ENCODE measurements around the gene PANK4.

PANK4 gene

DNA sequence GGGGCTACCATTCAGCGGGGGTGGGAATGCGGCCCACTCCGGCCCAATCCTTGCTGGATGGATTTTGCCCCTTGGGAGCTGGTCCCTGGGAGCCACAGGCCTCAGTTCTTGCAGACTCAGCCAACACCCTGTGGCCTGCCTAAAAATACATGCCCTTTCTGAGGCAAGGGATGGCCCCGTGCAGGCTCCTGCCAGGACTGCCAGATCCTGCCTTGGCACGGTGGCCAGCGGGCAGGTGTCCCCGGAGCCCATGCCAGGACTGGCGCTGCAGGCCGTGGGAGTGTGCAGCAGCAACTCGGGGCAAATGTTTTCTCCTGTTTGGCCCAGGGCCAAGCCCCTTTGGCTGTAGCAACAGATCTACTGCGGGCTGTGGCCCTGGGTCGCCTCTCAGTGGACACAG lies 1.6 kb upstream of the PANK4 start:
- DNase-seq = no peak

DNA sequence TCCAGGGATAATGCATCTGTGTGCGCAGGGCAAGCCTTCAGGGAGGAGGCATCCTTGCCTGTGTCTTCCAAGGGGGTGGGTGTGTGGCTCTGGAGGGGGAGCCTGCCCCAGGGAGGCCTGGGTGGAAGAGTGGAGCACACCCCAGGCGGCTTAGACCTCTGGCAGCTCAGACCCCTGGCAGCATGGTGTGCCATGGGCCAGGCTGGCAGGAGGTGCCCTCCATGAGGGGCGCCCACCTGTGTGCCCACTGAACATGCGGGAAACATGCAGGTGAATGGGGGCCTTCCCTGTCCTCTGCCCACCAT lies 1.1 kb upstream of the PANK4 start:
- DNase-seq = no peak

DNA sequence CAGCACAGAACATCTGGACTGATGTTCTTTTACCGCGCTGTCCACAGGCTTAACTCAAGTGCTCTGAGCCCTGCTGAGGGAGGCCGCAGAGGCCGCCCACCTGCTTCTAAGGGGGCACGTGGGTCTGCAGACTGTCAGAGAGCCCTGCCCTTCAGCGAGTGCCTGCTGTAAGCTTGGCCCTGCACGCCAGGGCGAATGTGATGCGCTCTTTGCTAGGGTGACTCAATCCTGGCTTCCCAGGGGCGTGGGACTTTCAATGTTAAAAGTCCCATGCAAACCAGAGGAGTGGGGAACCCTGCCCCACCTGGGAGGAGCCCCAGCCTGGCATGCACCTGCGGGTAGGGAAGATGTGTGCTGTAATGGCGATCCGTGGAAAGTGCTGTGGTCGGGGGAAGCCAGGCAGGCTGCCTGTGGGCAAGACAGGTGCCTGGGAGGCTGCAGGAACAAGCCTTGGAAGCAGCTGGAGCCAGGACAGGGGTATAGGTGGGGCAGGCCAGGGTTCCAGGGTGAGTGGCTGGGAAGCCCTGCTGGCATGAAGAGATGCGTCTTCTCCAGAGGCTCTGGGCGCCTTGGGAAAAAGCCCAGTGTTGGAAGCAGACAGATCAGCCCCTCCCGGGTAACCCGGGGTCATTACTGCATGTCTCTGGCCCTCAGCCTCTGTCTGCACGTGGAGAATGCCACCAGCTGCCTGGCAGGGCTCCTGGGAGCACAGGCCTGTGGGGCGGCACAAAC lies 594 bp upstream of the PANK4 start:
- peak in 1 of 4 experiments; percentile 34 for DNase-seq

DNA sequence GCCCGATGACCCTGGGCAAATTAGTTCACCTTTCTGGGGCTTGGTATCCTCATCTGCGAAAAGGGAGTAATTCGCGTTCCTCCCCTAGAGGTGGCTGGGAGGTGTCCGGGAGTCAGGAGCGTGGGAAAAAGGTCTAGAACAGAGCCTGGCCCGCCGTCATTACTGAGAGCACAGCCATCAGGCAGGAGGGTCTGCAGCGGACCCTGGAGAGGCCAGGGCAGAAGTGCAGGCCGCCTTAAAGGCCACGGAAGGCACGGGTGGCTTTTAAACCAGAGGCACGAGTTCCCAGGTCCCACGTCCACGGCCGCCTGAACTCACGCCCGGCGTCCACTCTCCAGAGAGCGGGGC lies 850 bp downstream of the PANK4 start:
- DNase-seq = no peak

DNA sequence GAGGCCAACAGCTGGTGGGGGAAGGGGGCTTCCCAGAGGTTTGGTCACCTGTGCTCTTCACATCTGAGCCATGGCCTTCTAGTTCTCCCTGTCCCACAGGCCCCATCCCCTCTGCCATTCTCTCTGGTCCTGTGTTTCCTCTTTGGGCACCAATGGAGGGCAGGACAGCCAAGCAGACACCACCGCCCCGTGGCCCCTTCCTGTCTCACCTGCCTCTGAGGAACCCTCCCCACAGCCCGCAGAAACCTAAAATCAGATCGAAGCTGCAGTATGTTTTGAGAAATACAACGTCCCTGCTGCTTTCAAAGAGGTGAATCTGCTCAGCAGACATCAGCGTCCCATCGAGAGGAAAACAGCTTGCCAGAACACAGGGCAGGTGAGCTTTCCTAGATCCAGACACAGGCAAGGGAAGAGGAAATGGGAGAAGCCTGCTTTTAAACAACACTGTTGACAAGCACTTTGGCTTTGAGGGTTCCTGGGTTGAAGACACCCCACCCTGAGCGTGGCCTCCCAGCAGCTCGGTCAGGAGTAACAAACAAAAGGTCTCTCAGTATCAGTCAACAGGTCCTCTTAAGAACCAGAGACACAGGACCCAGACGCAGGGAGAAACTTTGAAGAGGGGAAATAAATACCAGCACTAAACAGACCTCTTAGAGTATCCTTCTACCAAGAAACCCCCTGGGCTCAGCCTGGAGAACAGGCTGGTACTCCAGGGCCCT lies 2.3 kb downstream of the PANK4 start:
- peak in 2 of 4 experiments; percentile 32 to 42 for DNase-seq

DNA sequence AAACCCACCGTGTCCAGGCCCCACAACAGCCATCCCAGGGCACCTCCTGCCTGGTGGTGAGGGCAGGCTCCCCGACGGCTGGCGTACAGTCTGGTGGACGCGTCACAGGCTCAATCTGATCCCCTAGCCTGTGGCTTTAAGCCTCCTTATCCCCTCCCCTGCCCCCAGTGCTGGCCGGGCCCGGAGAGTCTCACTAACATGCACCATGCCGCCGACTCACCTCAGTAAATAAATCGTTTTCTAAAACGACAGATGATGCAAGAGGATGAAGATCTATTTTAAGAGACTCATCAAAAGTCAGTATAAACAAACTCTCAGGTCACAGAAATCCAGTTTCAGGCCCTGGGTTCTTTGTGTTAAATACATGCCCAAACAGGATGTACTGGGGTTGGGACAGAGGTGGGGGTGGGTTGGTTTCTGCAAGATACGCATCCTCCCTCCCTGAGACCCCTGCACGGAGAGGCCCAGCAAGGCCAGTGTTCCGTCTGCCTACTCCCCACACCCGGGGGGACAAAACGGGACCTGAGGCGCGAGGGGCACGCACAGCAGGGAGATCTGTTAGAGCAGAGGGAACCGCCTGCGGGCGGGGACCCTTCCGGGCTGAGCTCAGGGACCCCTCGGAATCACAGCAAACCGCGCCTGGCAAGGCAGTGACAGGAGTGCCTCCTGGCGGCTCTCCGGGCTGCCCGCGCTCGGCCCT lies 3.1 kb downstream of the PANK4 start:
- no peak for DNase-seq

DNA sequence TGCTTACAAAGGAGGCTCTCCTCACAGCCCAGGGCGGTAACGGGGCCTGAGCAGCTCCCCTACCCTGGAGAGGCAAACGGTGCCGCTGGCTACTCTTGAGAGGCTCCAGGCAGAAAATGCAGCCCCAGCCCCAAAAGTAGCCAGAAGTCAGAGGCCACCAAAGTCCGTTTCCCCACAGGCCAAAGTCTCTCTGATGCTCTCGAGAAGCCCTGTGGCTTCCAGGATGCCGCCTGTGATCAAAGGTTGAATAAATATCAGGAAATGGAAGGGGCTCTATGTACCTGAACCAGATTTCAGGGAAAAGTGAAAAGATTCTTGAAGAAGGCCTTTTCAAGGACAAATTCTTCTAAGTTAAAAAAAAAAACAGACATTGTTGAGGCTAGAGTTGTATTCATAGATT lies 4.2 kb downstream of the PANK4 start:
- DNase-seq = no peak

DNA sequence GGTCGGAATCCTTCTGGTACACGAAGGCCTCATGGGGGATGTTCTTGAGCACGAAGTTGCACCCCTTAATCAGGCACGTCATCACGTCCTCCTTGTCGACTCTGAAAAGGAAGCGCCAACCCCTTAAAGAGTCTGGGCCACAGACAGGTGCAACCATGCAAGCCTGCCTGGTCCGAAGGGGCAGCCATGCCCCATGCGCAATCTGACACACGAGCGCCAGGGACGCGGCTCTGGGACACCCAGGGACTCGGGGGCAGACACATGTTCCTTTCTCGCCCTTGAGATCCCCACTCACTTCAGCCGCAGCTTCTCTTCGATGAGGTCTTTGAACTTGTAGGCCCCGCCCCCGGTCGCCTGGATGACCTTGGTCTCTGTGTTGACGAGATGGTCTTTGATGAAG lies 5.6 kb downstream of the PANK4 start:
- DNase-seq = no peak

DNA sequence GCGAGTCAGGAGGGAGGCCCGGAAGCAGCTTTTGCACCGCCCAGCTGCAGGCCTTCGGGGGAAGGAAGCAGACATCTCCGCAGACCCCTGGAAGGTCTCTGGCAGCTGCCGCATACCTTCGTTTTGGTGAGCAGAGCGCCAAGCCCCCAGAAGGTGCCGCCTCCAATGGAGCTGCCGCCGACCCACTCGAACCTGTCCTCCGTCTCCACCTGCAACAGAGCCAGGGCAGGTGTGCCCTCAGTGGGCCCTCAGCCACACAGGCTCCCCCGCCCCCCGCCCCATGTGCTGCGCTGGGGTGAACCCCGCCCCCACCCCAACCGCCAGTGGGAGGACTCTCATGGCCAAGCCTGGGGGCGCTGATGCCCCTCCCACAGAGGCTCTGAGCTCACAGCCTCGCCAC lies 6.2 kb downstream of the PANK4 start:
- DNase-seq = no peak

DNA sequence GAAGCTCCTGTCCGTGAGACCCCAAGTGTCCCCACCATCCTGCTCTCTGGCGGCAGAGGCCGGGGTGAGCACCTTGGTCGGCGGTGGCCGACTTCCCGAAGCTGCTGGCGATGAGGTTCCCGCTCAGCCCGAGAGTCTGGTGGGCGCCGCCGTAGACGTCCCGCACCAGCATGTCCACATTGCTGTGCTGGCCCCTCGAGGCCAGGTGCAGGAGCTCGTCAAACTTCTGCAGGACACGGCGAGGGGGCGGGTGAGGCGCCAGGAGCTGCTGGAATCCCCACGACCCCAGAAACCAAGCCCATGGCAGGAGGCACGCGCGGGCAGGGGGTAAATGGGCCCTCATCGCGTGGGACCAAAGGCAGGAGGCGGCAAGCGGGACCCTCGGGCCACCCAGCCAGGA lies 6.7 kb downstream of the PANK4 start:
- DNase-seq = no peak

DNA sequence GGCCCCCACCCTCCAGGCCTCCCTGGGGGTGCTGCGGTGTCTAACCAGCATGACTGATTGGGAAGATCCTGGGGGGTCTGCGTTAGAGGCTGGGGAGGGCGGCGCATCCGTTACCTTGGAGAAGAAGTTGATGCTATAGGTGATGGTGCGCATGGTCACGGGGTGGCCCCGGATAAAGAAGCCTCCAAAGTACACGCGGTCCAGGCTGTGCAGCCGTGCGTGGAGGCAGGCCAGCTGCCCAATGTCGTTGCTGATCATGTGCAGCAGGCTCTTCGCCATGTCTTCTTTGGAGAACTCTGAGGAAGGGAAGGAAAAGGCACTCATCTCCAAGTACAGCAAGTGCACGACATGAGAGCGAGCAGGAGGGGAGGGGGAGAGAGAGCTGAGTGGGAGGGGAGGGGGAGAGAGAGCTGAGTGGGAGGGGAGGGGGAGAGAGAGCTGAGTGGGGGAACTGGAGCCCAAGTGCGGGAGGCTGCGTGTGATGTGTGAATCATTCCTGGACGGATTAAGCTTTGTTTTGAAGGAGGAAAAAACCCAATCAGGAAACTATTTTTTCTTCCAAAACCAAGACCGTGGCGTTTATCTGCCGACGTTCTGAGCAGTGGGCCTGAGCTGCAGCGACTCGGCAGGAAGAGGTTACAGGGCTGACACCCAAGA lies 7.2 kb downstream of the PANK4 start:
- no peak for DNase-seq

DNA sequence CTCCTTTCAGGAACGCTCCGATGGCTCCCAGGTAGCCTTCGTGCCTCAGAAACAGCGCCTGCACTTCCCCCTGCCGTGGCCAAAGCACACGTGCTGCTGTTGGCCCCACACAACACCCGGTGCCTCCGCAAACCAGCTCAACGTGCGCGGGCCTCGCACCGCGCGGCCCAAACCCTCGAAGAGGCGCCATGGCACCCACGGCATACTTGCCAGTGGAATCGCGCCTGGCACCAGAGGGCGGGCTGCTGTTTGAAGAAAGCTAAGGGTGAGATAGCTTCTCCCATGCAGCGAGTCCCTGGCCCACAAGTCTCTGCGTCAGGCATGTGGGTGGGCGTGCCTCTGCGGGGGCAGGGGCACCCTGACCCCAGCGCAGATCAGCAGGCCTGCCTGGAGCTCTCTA lies 7.9 kb downstream of the PANK4 start:
- DNase-seq = no peak

DNA sequence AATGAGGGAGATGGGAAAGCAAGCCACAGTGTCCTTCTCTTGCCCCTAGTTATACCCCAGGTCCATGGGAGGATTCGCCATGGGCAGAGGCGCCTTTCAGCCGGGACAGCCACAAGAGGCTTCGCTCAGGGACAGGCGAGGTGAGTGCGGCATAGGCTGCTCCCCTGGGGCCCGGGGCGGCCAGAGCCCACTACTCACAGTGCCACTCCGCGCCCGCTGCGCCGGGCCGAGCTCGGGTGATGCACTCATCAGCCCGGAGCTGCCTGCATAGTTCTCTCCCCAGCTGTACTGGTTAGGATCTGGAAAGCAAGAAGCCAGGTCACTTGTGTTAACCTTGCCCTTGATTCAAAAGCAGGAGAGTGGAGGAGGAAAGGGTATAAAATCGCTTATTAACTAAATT lies 8.4 kb downstream of the PANK4 start:
- DNase-seq = no peak

DNA sequence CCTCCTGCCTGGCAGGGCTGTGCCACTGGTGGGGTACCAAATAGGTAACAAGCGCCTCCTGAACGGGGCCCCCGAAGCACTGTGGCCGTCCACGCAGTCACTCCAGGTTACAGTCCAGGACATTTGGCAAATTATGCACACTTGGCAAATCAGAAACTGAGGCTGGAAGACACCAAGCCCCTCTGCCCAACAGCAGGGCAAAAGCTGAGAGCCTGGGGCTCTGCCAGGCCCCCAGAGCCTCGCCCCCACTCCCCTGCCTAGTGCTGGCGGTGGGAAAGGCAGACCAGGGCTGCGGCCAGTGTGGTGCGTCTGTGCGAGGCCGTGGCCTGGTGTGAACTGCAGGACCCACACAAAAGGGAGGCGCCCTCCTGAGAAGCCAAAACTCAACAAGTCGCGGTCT lies 9.4 kb downstream of the PANK4 start:
- DNase-seq = no peak

DNA sequence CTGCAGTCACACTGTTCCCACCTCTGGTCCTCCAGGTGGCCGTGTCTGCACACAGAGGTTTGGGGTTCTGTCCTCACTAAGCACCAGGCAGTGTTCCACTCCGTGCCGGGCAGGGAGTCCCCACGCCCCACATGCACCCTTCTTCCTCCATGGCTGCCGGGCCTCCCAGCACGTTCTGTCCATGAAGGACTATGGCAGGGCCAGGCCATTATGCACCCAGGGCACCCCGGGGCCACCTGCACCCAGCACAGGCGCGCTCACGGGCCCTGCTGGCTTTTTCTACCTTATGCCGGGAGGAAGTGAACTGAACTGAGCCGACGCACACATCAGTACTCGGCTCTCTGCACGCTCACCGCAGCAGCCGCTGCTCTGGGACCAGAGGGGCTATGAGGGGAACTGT lies 10.3 kb downstream of the PANK4 start:
- DNase-seq = no peak

DNA sequence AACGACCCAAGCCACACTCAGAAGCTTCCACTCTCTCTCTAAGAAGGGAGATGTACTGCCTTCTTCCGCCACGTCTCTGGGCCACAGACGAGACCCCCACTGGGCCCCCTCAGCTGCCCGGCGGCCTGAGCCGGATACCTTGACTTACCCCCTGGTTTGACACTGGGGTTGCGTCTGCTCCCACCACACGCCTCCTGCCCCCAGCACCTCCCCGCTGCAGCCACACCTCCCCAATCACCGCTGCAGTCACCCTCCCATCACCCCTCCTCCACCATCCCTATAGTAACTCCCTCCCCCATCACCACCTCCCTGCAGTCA lies 10.7 kb downstream of the PANK4 start:
- no peak for DNase-seq

DNA sequence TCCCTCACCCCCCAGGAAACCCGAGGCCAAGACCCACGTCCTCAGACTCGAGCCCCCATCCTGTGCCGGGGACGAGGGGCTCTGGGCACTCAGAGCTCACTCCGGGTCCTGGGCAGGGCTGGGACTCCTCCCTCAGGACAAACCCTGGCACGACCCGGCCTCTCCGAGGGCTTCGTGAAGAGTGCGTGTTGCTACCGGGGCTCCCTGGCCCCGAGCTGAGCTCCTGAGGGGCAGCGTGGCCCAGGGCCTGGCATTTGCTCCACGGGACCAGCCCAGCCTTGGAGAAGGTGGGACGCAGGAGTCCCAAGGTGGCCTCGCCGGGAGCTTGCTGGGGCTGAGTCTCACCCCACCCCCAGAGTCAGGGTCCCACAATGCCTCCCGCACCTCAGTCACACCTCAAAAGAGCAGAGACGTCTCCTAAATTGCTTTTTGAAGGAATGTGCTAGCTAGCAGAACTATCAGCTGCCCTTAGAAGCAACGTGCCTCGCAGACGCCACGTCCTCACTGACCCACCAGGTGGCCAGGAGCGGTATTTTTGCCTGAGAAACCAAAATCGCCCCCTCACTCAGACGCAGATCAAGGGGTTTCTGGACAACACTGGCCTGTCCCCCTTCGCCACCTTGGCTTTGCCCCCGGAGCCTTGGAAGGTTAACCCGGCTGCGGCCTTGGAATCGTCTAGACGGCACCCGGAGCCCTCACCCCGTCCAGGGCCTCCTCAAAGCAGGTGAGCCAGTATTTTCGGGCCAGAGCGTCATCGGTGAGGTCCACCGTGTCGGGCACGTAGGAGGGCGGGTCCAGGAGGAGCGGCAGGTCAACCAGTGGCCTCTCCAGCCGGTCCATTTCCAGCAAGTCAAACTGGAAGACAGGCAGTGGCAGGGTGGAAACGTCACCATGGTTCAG lies 11.3 kb downstream of the PANK4 start:
- no peak for DNase-seq

DNA sequence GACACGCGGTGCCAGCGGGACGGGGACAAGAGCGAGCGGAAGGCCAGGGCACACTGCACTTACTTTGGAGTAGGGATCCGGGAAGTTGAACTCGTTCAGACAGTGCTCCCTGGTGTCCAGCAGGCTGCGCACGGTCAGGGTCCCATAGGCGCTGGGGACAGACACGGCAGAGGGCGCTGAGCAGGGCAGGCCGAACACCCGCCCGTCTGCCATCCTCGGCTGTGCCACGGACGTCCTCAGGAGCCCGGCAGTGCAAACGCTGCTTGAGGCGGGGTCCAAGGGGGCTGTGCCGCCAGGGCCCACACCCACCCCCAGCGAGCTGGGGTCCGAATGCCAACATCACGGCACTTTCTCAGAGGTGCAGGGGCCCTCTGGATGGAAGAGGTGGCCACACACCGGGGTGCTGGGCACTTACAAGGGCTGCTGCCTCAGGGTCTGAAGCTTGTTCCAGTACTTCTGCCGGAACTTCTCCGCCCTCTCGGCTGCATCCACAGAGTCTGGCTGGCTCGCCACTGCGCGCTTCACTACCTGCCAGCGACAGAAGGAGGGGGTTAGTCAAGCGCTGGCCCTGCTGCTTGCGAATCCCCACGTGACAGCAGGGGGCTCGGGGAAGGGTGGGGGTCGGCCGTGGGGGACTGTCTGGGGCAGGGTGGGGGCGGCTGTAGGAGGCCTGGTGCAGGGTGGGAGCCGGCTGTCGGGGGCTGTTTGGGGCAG lies 12.3 kb downstream of the PANK4 start:
- DNase-seq = no peak

DNA sequence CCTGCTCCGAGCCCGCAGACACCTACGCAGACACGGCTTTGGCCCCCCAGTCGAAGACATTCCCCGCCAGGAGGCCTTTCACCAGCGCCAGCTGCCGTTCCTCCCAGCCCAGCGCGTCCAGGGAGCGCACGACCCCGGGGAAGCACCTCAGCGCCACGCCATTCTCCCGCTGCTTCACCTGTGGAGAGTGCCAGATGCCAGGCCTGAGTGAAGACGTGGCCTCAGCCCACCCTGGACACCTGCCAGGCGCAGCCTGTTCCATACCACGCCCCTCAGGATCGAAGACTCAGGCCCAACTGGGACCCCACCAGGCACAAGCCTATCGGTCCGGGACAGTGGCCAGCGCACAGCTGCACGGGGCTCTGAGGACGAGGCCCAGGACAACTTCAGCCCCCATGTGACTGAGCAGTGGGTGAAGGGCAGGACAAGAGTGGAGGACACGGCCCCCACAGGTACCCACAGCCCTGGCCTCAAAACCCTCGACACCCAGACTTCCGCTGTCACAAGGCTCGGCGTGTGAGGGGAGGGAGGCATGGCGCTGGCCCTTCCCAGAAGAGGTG lies 13.5 kb downstream of the PANK4 start:
- no peak for DNase-seq

DNA sequence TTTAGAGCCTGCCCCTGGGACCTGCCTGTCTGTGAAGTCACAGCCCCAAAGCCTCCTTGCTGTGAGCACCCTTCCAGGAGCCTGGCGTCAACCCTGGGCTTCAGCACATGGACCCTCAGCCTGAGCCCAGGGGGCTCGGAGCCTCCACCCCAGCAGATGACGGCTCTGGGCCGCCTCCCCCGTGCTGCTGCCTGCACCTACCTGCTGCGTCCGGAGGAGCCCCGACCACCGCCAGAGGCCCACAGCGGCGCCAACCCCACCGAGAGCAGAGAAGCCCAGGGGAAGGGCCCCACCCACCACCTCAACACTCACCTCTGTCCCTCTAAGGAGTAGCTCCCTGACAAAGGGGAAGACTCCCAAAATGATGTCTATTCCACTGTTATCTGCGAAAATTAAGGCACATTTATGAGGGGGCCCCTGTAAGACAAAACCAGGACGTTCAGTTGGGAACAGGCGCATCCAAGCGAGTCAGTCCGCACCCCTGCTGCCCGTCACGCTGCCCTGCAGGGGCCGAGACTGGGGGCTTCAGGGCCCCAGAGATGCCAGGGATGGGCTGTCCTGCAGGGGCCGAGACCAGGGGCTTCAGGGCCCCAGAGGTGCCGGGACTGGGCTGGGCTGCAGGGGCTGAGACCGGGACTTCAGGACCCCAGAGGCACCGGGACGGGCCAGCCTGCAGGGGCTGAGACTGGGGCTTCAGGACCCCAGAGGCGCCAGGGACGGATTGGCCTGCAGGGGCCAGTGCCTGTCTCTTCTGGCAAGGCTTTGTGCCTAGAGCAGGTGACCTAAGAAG lies 15.8 kb downstream of the PANK4 start:
- no peak for DNase-seq

DNA sequence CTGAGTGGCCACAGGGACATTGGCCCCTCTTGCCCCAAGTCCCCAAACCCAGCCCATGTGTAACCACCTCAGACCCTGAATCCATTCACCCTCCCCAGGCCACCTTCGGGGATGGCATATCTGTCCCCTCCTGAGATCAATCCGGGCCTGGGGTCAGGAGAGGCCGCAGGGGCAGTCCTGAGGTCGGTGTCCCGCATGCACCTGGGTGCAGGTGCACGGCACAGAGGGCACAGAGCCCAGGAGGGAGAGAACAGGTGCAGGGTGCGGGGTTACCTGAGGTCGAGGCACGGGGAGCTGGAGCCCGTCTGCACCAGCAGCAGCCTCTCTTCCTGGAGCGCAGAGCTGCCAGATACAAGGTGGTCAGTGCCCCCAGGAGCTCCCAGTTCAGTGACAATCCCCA lies 16.8 kb downstream of the PANK4 start:
- no peak for DNase-seq
